22Rv1 (cell line): ENCODE data around the gene PRLH.
"Not testable (repeated sequence)": the region's sequence is repeated elsewhere in the genome, so short reads cannot be mapped to it uniquely, and the experiment has no call there.

Source experiments
- H3K27ac ChIP-seq: fragments of 450-650 bp; 2 replicates; pipeline ENCODE4 v1.5.1; 2017
- ZFX ChIP-seq: fragments of 450-650 bp; IDR thresholded peaks from 2 replicates; pipeline ENCODE4 v1.6.1; 2017; ENCODE audit warnings: antibody characterized with exemption, borderline replicate concordance
- TF ChIP-seq, protein P1 (sequence below): fragments of 450-650 bp; IDR thresholded peaks from 2 replicates; pipeline ENCODE4 v1.5.1; 2017; ENCODE audit warnings: mild to moderate bottlenecking

The PRLH gene

DNA sequence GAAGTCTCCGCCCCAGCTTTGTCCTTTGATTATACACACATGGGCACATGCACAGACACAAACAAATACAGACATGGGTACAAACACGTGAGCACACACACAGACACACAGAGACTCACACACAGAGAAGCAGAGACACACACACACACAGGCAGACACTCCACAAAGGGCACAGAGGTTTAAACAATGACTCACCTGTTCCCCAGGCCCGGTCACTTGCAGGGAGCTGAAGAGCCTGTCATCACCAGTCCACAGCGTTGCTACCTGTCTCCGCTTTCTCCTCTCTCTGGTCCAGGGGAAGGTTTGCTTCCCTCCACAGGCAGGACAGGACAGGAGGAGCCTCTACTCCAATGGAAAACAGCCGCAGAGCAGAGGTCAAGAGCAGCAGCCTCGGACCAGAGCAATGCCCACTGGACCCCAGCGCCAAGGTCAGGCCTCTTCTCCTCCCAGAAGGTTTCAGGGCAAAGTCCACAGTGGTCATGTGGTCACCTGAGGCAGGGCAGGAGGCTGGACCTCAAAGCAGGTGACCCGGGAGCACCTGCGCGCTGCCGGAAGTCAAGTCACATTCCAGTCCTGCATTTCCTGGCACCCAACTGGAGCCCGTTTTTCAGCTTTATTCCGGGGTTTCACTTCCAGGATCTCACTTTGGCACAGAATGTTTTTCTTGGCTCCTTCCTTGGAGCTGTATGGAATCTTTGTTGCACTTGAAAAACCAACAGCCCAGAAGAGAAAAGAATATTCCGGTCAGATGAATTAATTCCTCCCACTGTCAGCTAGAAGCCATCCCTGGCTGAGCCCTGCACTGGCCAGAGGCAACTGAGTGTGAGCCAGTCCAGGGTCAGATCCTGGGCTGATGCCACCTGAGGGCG, 24.1 kb downstream of the PRLH start, which contains the start of gene RAB17:
Gene RAB17 (minus strand): TSS at position 463 of the 869 bp plus-strand sequence. CDS start 4,580 bp downstream, outside the sequence.
- peak within 1 kb of the TSS; percentile 98 for H3K27ac ChIP-seq
- TF ChIP-seq, protein P1, sequence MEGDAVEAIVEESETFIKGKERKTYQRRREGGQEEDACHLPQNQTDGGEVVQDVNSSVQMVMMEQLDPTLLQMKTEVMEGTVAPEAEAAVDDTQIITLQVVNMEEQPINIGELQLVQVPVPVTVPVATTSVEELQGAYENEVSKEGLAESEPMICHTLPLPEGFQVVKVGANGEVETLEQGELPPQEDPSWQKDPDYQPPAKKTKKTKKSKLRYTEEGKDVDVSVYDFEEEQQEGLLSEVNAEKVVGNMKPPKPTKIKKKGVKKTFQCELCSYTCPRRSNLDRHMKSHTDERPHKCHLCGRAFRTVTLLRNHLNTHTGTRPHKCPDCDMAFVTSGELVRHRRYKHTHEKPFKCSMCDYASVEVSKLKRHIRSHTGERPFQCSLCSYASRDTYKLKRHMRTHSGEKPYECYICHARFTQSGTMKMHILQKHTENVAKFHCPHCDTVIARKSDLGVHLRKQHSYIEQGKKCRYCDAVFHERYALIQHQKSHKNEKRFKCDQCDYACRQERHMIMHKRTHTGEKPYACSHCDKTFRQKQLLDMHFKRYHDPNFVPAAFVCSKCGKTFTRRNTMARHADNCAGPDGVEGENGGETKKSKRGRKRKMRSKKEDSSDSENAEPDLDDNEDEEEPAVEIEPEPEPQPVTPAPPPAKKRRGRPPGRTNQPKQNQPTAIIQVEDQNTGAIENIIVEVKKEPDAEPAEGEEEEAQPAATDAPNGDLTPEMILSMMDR: no peak
- no peak for TF ChIP-seq ZFX

DNA sequence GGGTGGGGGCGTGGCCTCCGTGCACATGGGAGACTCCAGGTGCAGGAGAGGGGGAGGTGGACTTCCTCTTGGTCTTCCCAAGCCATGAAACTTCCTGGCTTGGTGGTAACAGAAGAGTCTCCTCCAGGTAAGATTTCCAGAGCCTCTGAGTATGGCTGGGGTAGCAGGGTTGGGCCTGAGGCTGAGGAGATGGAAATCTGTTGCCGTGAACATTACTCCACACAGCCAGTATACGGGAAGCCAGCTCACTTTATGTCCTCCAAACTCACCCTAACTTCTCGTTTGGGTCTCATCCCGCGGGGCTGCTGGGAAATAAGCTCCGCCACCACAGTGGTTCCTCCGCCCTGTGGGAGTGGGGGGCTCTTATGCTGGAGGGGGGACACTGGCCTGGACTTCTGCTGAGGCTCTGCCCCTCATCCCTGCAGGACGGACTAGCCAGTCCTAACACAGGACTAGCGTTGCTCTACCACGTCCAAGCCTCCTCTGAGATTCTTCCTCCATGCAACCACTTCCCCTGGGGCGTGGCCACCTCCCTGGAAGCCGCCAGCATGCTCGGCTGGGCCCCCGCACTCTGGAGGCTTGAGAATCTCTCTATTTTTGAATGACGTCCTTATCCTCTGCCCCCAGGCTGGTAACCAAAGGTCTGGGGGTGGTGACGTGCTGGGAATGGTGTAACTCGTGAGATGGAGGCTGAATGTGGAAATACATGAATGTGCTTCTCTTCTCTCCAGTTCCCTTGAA, 24.9 kb downstream of the PRLH start:
- peak overlapping the region; percentile 98 for H3K27ac ChIP-seq
- TF ChIP-seq, protein P1: no peak
- no peak for TF ChIP-seq ZFX

GRCh38 chr2:237592425-237592980, 26.1 kb downstream of the PRLH start:
- H3K27ac ChIP-seq: no peak overlapping the region; the same call in 1 of the 2 replicates
- no peak for TF ChIP-seq ZFX
- TF ChIP-seq, protein P1: no peak

DNA sequence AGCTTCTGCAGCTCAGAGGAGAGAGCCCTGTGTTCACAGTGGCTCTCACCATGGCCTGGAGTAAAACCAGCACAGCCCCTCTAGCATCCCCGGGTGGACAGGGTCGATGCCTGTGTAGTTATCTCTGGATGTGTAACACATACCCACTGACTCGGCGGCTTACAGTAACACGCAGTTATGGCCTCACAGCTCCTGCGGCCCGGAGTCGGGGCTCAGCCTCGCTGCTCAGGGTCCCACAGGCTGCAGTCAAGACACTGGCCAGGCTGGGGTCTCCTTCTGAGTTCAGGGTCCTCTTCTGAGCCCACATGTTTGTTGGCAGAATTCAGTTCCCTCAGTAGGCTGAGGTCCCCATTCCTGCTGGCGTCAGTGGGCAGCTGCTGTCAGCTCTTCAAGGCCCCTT, 26.7 kb downstream of the PRLH start:
- TF ChIP-seq, protein P1: no peak
- no peak for TF ChIP-seq ZFX
- no peak overlapping the region for H3K27ac ChIP-seq

DNA sequence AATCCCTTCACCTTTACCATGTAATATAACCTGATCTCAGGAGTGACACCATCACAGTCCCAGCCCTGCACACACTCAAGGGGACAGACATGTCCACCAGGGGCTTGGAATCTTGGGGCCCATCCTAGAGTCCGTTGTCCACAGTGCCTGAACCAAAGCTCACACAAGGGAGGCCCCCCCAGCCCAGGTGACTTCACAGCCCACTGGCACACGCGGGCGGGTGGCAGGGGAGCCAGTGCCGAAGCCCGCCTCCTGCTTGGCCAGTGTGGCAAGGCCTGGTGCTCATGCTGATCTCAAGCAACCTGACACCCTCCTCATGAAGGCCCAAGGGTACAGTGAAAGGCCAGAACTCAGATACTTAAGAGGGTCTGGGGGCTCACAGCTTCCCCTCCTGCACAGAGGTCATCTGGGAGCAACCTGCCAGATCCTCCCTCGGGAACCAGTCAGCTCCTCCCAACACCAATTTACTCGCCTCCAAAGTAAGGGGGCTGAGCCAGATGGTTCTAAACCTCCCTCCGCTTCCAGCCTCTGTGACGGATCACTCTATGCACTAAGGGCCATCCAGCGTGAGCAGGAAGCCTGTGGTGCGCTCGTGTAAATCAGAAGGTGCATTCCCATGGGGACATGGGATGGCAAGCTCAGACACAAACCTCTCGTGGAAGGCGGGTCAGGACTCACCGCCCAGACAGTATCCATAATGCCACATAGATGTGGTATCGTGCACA, 27.4 kb downstream of the PRLH start:
- no peak overlapping the region for H3K27ac ChIP-seq
- TF ChIP-seq, protein P1: no peak
- no peak for TF ChIP-seq ZFX

- TF ChIP-seq, protein P1: no peak
- TF ChIP-seq ZFX: no peak
- no peak overlapping the region for H3K27ac ChIP-seq
Measured at GRCh38 chr2:237594514-237594871, 28.1 kb downstream of the PRLH start.

- not testable (repeated sequence) for H3K27ac ChIP-seq
Measured at GRCh38 chr2:237595829-237596519, 29.6 kb downstream of the PRLH start.
